ENCODE results near the gene PRIMA1. TPM values are rescaled to one million over a fixed set of nuclear protein-coding genes. Genes with fewer than 3 reads are reported as not detected.
A peak's percentile ranks its signal among the peaks of the same experiment; 100 is the strongest.
"Not testable (repeated sequence)": the region's sequence is repeated elsewhere in the genome, so short reads cannot be mapped to it uniquely, and the experiment has no call there.

Gene PRIMA1
- 0.06 TPM in 1 of 2 replicates, not detected in the other for total RNA-seq (2014; rRNA removed; shearing (Covaris generic))

GRCh38 chr14:93788293-93788542, at the start of gene PRIMA1:
Gene PRIMA1, minus strand, starts transcription at chr14:93788485. Its CDS starts 767 bp downstream, at chr14:93787718.
- no peak for DNase-seq (ENCODE audit: low read depth)

- peak; percentile 38 for DNase-seq (ENCODE audit: low read depth)
Measured at GRCh38 chr14:93834699-93835371, 46.5 kb upstream of the PRIMA1 start.

GRCh38 chr14:93832665-93833064, 44.4 kb upstream of the PRIMA1 start:
- peak; percentile 24 for DNase-seq (ENCODE audit: low read depth)

GRCh38 chr14:93832081-93832480, 43.8 kb upstream of the PRIMA1 start:
- no peak for DNase-seq (ENCODE audit: low read depth)

- no peak for DNase-seq (ENCODE audit: low read depth)
Measured at GRCh38 chr14:93830753-93831461, 42.6 kb upstream of the PRIMA1 start.

- DNase-seq (ENCODE audit: low read depth): no peak
Measured at GRCh38 chr14:93829839-93830481, 41.7 kb upstream of the PRIMA1 start.

- DNase-seq (ENCODE audit: low read depth): no peak
Measured at GRCh38 chr14:93825235-93825553, 36.9 kb upstream of the PRIMA1 start.

- peak; percentile 72 for DNase-seq (ENCODE audit: low read depth)
Measured at GRCh38 chr14:93824518-93825234, 36.4 kb upstream of the PRIMA1 start.

GRCh38 chr14:93824076-93824475, 35.8 kb upstream of the PRIMA1 start:
- DNase-seq (ENCODE audit: low read depth): peak; percentile 27

GRCh38 chr14:93821051-93821450, 32.8 kb upstream of the PRIMA1 start:
- DNase-seq (ENCODE audit: low read depth): no peak

GRCh38 chr14:93818857-93819256, 30.6 kb upstream of the PRIMA1 start:
- DNase-seq (ENCODE audit: low read depth): no peak

GRCh38 chr14:93811676-93812075, 23.4 kb upstream of the PRIMA1 start:
- DNase-seq (ENCODE audit: low read depth): peak; percentile 34

GRCh38 chr14:93811020-93811419, 22.7 kb upstream of the PRIMA1 start:
- DNase-seq (ENCODE audit: low read depth): no peak

- not testable (repeated sequence) for DNase-seq (ENCODE audit: low read depth)
Measured at GRCh38 chr14:93809491-93810420, 21.5 kb upstream of the PRIMA1 start.

GRCh38 chr14:93804654-93805053, 16.4 kb upstream of the PRIMA1 start:
- DNase-seq (ENCODE audit: low read depth): peak; percentile 50

GRCh38 chr14:93803408-93804318, 15.4 kb upstream of the PRIMA1 start:
- DNase-seq (ENCODE audit: low read depth): no peak

- no peak for DNase-seq (ENCODE audit: low read depth)
Measured at GRCh38 chr14:93799989-93800921, 12.0 kb upstream of the PRIMA1 start.

GRCh38 chr14:93799617-93799988, 11.3 kb upstream of the PRIMA1 start:
- DNase-seq (ENCODE audit: low read depth): no peak

GRCh38 chr14:93797536-93797935, 9.3 kb upstream of the PRIMA1 start:
- DNase-seq (ENCODE audit: low read depth): no peak

All from Daoy (cell line).